Measurements from ENCODE around the gene KLHL41.

Gene KLHL41

GRCh38 chr2:169509955-169510354 lies 453 bp downstream of the KLHL41 start:
- no peak overlapping the region for H3K9ac ChIP-seq (ENCODE audit: low read length)
- H3K9me2 ChIP-seq (replicated peaks; ENCODE audit: insufficient read depth, low read length) = no peaks in the 10 kb centered on the region

GRCh38 chr2:169510496-169510895 lies 994 bp downstream of the KLHL41 start:
- no peaks in the 10 kb centered on the region for H3K4me1 ChIP-seq (ENCODE audit: low read length)
- H3K79me2 ChIP-seq (ENCODE audit: low read length) = no peaks in the 10 kb centered on the region

More at GRCh38 chr2:169509955-169510354, 453 bp downstream of the KLHL41 start:
- Histone ChIP-seq H3F3A (ENCODE audit: insufficient read depth, low read length) (no peaks in the 10 kb centered on the region), H3K4me2 (ENCODE audit: low read depth, low read length) (no peak overlapping the region), H3K4me3 (ENCODE audit: low read length) (no peak overlapping the region), H3K79me2 (ENCODE audit: low read length) (no peaks in the 10 kb centered on the region), H3K9me3 (replicated peaks; ENCODE audit: insufficient read depth, low read length) (no peaks in the 10 kb centered on the region), H4K20me1 (ENCODE audit: insufficient read depth, low read length) (no peaks in the 10 kb centered on the region), H2AFZ (ENCODE audit: low read length) (no peak overlapping the region), H3K4me1 (ENCODE audit: low read length) (no peaks in the 10 kb centered on the region), H3K27me3 (replicated peaks; ENCODE audit: insufficient read depth, low read length) (no peaks in the 10 kb centered on the region), H3K36me3 (replicated peaks; ENCODE audit: insufficient read depth, low read length) (no peaks in the 10 kb centered on the region), H3K27ac (ENCODE audit: low read length) (no peak overlapping the region)
- DNase-seq = no peak
- TF ChIP-seq EZH2 (optimal IDR thresholded peaks at IDR 0.05; ENCODE audit: low read depth, low read length) (no peak), CTCF (IDR thresholded peaks at IDR 0.05; ENCODE audit: low read length) (no peak), EZH2phosphoT487 (IDR thresholded peaks at IDR 0.05; ENCODE audit: low read length) (no peak)

GRCh38 chr2:169511818-169512217 lies 2.3 kb downstream of the KLHL41 start:
- Histone ChIP-seq H3K79me2 (ENCODE audit: low read length) (no peaks in the 10 kb centered on the region), H3K4me2 (ENCODE audit: low read depth, low read length) (no peak overlapping the region), H3K36me3 (replicated peaks; ENCODE audit: insufficient read depth, low read length) (no peaks in the 10 kb centered on the region), H3K9me3 (replicated peaks; ENCODE audit: insufficient read depth, low read length) (no peaks in the 10 kb centered on the region), H3K9ac (ENCODE audit: low read length) (no peak overlapping the region), H3F3A (ENCODE audit: insufficient read depth, low read length) (no peaks in the 10 kb centered on the region), H4K20me1 (ENCODE audit: insufficient read depth, low read length) (no peaks in the 10 kb centered on the region), H3K4me1 (ENCODE audit: low read length) (no peaks in the 10 kb centered on the region), H2AFZ (ENCODE audit: low read length) (no peak overlapping the region), H3K27me3 (replicated peaks; ENCODE audit: insufficient read depth, low read length) (no peaks in the 10 kb centered on the region), H3K9me2 (replicated peaks; ENCODE audit: insufficient read depth, low read length) (no peaks in the 10 kb centered on the region), H3K27ac (ENCODE audit: low read length) (no peak overlapping the region), H3K4me3 (ENCODE audit: low read length) (no peak overlapping the region)
- no peak for DNase-seq
- no peak for TF ChIP-seq EZH2phosphoT487 (IDR thresholded peaks at IDR 0.05; ENCODE audit: low read length)
- no peak for TF ChIP-seq CTCF (IDR thresholded peaks at IDR 0.05; ENCODE audit: low read length)
- no peak for TF ChIP-seq EZH2 (optimal IDR thresholded peaks at IDR 0.05; ENCODE audit: low read depth, low read length)

More at GRCh38 chr2:169510496-169510895, 994 bp downstream of the KLHL41 start:
- Histone ChIP-seq H4K20me1 (ENCODE audit: insufficient read depth, low read length) (no peaks in the 10 kb centered on the region), H3K4me3 (ENCODE audit: low read length) (no peak overlapping the region), H3K36me3 (replicated peaks; ENCODE audit: insufficient read depth, low read length) (no peaks in the 10 kb centered on the region), H3K9ac (ENCODE audit: low read length) (no peak overlapping the region), H2AFZ (ENCODE audit: low read length) (no peak overlapping the region), H3K9me3 (replicated peaks; ENCODE audit: insufficient read depth, low read length) (no peaks in the 10 kb centered on the region), H3K9me2 (replicated peaks; ENCODE audit: insufficient read depth, low read length) (no peaks in the 10 kb centered on the region), H3F3A (ENCODE audit: insufficient read depth, low read length) (no peaks in the 10 kb centered on the region), H3K4me2 (ENCODE audit: low read depth, low read length) (no peak overlapping the region), H3K27ac (ENCODE audit: low read length) (no peak overlapping the region), H3K27me3 (replicated peaks; ENCODE audit: insufficient read depth, low read length) (no peaks in the 10 kb centered on the region)
- no peak for DNase-seq
- TF ChIP-seq EZH2phosphoT487 (IDR thresholded peaks at IDR 0.05; ENCODE audit: low read length) = no peak
- TF ChIP-seq EZH2 (optimal IDR thresholded peaks at IDR 0.05; ENCODE audit: low read depth, low read length) = no peak
- TF ChIP-seq CTCF (IDR thresholded peaks at IDR 0.05; ENCODE audit: low read length) = no peak
